M059J (cell line): ENCODE data around the gene MED20. TPM values are rescaled to one million over a fixed set of nuclear protein-coding genes. Genes with fewer than 3 reads are reported as not detected.
A peak's percentile ranks its signal among the peaks of the same experiment; 100 is the strongest.

Experiments
- DNase-seq: peaks from one replicate; pipeline ENCODE4 v3.0.0-alpha.2; 2012; ENCODE audit warnings: low read depth
- total RNA-seq: library from RNA; depleted of rRNA; stranded (reverse); fragments of >200 nt; shearing (Covaris generic); gene quantifications from 2 replicates; pipeline ENCODE4 v1.2.3, GENCODE V29; 2014

MED20 gene
- total RNA-seq, 1 experiment from 2014 or later = 49.9 TPM

GRCh38 chr6:41941280-41942066 lies 20.5 kb upstream of the MED20 start, which contains the start of gene CCND3:
Gene CCND3, minus strand, starts transcription at chr6:41941808. Its CDS starts 159 bp downstream, at chr6:41941649.
- DNase-seq = peak; percentile 66

GRCh38 chr6:41940759-41941279 lies 19.9 kb upstream of the MED20 start:
- DNase-seq = peak; percentile 56

GRCh38 chr6:41939848-41940758 lies 19.2 kb upstream of the MED20 start:
- DNase-seq = peak; percentile 55

- peak; percentile 62 for DNase-seq
Observed at GRCh38 chr6:41939176-41939847, 18.4 kb upstream of the MED20 start.

- no peak for DNase-seq
Observed at GRCh38 chr6:41938590-41939175, 17.7 kb upstream of the MED20 start.

GRCh38 chr6:41937861-41938574 lies 17.1 kb upstream of the MED20 start:
- DNase-seq = no peak

GRCh38 chr6:41937472-41937860 lies 16.5 kb upstream of the MED20 start:
- no peak for DNase-seq

GRCh38 chr6:41936073-41936837 lies 15.3 kb upstream of the MED20 start:
- DNase-seq = peak; percentile 93

GRCh38 chr6:41935685-41936072 lies 14.7 kb upstream of the MED20 start:
- DNase-seq = no peak

- DNase-seq = no peak
Observed at GRCh38 chr6:41935193-41935574, 14.2 kb upstream of the MED20 start.

- DNase-seq = no peak
Observed at GRCh38 chr6:41934278-41935192, 13.6 kb upstream of the MED20 start.

GRCh38 chr6:41932378-41932777 lies 11.4 kb upstream of the MED20 start:
- DNase-seq = no peak

- no peak for DNase-seq
Observed at GRCh38 chr6:41931792-41932191, 10.9 kb upstream of the MED20 start.

- no peak for DNase-seq
Observed at GRCh38 chr6:41929924-41930323, 9.0 kb upstream of the MED20 start.

- no peak for DNase-seq
Observed at GRCh38 chr6:41927253-41927652, 6.3 kb upstream of the MED20 start.

- DNase-seq = no peak
Observed at GRCh38 chr6:41922154-41922553, 1.2 kb upstream of the MED20 start.

- DNase-seq = peak; percentile 41
Observed at GRCh38 chr6:41921712-41921998, 716 bp upstream of the MED20 start.

GRCh38 chr6:41917528-41917927 lies 3.4 kb downstream of the MED20 start:
- DNase-seq = peak; percentile 97

GRCh38 chr6:41914869-41915530 lies 5.9 kb downstream of the MED20 start:
- DNase-seq = no peak
